NCI-H187 (cell line): ENCODE measurements around the gene PROSER3.
"Not testable (repeated sequence)": the region's sequence is repeated elsewhere in the genome, so short reads cannot be mapped to it uniquely, and the experiment has no call there.

ENCODE experiments used
- DNase-seq, 2 experiments: peaks; one replicate each; lab custom pipeline; 2025; lab: John Stamatoyannopoulos, UW

Gene PROSER3

DNA sequence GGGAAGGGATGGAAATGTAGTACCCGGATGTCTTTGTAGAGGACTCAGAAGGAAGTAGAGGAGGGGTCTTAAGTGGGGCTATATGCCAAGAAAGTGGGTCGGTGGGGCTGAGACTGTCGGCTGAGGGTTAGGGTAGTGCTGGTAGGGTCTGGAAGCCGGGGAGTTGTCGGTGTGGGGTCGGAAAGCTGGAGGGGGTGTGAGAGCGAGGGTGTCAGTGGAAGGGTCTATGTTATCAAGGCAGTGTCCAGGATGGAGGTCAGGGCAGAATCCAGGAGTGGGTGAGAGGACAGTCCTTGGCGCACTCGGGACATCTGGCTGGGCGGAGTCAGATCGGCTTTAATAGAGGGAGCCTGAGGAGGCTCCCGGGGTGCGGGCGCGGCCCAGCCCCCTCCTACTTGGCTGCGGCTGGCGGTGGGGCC is 2.8 kb upstream of the PROSER3 start:
- no peak for DNase-seq

DNA sequence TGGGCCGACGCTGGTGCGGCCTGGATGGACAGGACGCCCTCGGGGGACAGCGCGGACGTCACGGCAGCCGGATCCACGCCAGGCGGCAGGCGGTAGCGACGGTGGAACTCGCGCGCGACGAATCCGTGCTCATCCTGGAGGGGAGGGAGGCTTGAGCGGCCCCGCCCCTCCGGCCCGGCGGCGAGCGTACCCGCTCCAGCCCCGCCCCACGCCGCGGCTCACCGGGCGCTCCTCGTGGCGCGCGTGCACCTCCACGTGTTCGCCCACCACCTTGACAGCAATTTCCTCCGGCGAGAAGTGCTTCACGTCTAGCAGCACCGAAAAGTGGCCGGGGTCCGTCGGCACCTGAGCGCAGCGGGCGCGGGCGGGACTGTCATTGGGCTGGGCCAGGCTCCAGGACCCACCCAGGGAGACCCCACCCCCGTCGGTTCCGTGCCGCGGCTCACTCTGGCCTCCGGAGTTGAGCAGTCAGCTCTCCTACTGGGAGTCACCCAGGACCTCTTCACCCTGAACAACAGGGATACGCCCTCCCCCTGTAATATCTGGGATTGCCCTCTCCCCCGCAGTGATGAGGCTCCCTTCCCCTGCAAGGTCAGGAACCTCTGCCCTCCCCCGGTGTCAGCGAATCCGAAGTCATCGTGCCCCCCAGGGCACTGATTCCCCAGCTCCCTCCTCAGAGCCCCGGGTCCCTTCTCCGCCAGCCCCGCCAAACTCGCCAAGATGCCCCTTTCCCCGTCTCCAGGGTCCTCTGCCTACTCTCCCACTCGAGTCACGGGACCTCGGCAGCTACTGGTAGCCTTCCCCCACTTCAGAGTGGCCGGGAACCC is 2.2 kb upstream of the PROSER3 start:
- no peak for DNase-seq

DNA sequence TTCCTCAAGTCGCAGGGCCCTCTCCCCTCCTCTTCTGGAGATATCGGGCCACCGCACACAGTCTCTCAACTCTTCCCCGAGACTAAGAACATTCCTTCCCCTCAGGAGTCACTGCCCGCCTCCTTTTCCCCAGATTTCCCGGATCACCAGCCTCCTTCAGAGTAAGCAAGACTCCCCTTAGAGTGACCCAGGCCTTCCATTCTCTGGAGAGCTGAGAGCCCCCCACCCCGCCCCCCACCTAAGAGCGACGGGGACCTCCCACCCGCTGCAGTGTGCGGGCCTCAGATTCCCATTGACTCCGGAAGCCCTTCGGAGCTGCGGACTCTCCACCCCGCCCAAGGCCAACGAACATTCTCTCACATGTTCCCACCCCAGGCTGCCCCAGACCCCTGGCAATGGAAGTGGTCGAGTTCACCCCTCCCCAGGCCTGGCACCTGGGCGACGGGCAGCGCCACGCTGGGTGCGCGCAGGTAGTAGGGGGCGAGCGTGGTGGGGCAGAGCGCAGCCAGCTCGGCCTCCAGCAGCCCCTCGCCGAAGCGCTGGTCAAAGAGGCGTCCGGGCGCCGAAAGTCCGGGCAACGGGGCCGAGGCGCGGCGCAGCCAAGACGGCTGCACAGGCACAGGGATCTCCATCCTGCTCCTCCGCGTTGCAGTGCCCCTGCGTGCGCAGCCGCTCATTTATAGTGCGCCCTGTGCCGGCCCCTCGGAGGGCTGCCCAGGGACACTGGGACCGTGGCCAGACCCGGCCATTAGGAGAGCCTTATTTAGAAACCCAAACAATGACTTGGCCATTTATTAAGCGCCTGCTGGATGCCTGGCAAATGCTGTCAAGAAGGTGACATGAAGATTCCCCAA is 1.4 kb upstream of the PROSER3 start, which contains the start of gene HSPB6:
Gene HSPB6, minus strand, starts transcription at position 653 of the 854 bp plus-strand sequence. Its CDS starts 21 bp downstream, at position 632.
- DNase-seq, result no peak

DNA sequence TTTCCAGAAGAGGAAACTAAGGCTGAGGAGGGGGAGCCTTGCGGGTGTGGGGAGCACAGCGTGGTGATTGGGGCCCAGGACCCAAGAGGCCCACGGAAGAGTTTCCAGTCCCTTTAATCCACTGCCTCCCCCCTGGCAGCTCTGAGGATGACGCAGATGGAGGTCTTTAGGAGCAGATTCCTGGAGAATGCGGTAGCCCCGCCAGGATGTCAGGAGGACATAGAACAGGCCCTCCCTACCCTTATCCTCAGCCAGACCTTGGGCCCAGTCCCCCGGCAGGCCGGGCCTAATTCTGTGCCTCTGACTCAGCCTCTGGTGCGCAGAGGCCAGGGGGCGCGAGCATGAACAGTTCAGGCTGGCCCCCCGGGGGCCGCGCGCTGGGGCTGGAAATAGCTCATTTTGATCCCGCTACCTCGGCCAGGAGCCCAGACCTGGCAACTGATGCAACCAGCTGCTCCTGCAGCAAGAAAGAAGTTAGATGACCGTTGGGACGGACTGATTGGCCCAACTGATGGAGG is 686 bp upstream of the PROSER3 start:
- DNase-seq, result no peak

DNA sequence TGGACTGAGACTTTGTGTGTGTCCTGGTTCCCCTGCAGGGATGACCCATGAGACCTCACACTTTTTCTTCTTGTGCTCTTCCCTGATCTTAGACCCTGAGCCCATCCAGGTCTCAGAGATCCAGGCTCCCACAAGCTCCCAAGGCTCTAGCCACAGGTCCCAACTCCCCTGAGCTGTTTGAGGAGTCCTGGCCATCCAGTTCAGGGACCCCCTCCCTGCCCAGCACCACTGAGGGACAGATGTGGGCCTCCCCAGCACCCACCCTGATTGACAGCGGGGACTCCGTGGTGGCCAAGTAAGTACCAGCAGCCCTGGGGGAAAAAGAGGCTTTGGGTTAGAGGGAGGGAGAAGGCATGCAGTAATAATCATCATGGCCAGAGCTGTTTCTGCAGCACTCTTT is 1.7 kb downstream of the PROSER3 start:
- DNase-seq, result no peak

DNA sequence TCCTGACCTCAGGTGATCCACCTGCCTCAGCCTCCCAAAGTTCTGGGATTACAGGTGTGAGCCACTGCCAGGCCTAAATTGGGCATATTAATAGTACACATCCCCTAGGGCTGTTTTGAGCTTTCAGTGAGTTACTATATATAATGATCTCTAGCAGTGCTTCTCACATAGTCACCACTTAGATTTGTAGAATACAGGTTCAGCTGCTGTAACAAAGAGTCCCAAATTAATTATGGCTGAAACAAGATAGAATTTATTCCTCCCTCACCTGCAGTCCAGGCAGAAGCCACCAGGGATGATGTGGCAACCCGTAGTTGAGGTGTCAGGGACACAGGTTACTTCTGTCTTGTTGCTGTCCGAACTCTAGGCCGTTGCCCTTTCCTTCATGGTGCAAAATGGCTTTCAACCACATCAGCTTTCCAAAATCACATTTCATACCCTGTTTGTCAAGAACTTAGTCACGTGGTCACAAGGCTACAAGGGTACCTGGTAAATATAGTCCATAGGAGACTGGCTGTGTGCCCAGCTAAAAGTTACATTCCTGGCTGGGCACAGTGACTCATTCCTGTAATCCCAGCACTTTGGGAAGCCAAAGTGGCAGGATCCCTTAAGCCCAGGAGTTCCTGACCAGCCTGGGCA is 2.9 kb downstream of the PROSER3 start:
- DNase-seq, result no peak

DNA sequence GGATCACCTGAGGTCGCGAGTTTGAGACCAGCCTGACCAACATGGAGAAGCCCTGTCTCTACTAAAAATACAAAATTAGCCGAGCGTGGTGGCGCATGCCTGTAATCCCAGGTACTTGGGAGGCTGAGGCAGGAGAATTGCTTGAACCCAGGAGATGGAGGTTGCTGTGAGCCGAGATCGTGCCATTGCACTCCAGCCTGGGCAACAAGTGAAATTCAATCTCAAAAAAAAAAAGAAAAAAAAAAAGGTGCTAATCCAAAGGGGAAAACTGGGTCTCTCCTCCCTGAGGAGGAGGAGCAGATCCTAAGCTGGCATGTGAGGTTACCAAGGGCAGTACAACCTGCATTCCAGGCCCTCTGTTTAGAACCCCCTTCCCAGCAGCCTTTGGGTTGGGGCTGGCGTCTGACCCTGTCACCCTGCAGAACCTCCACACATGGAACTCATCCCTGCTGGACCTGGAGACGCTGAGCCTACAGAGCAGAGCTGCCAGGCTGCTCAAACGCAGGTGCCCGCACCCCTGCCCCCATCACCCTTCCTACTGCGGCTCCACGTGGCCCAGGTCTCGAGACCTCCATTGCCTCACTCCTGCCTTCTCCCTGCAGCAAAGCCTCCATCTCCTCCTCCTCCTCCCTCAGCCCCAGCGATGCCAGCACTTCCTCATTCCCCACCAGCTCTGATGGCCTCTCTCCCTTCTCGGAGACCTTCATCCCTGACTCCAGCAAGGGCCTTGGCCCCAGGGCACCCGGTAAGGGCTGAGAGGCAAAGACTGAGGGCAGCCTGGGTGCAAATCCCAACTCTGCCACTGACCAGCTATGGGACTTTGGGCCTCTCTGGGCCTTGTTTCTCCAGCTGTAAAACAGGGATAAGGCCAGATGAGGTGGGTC is 6.7 kb downstream of the PROSER3 start:
- DNase-seq, result no peak

DNA sequence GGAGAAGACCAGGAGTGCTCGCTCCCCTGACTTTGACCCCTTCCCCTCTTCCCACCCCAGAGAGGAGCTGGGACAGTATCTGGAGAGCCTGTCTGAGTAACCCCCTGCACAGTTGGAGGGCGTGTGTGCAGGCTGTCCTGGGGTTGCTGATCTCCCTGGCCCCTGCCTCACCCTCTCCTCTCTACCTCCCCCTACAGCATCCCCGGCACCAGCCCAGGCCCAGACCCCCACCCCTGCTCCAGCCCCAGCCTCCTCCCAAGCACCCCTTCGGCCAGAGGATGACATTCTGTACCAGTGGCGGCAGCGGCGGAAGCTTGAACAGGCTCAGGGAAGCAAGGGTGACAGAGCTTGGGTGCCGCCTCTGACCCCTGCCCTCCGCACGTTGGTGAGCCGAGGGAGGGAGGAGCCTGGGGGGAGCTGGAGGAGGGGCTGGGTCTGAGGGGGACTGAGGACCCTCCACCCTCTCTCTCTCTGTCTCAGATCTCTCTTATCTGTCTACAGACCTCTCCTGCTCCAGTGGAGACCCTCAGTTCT is 8.7 kb downstream of the PROSER3 start:
- DNase-seq, result no peak

DNA sequence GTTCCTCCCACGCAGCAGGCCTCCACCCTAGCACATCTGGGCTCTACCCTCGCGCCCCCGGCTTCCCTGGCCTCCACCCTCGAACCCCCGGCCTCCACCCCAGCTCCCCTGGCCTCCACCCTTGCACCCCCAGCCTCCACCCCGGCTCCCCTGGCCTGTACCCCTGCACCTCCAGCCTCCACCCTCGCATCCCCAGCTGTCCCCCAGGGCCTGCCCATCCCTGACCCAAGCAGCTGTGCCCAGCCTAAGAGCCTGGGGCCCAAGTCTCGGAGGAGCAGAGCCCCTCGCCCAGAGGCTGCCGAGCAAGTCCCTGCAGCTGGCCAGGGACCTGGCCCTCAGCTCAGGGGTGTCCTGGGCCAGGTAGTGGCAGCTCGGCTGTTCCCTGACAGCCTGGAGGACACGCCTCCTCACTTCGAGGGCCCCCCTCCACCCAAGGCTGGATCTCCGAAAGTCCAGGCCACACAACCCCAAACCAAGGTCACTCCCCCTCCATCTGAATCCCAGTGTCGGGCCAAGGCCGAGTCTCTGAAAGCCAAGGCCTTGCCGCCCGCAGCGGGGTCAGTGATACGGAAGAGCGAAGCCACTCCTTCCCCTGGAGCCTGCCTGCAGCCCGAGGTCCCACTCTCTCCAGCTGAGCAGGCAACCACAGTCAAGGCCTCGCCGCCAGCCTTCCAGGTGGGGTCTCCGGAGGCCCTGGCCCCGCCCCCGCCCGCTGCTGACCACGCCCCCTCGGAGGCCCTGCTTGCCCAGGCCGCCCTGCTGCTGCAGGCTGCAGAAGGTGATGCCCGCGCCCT is 9.5 kb downstream of the PROSER3 start:
- no peak for DNase-seq

DNA sequence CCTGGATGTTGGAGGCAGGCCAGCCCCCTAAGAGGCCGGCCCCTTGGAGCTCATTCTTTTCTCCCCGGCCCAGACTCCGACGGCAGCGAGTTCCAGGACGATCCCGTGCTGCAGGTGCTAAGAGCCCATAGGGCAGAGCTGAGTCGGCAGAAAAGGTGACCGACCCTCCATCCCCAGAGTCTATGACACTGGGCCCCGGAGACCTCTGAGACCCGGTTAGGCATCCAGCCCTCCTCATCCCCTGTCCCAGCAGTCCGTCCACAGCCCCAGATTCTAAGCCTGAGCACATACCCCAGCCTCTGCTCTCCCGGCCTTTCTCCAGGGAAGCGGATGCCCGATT is 10.1 kb downstream of the PROSER3 start:
- no peak for DNase-seq

DNA sequence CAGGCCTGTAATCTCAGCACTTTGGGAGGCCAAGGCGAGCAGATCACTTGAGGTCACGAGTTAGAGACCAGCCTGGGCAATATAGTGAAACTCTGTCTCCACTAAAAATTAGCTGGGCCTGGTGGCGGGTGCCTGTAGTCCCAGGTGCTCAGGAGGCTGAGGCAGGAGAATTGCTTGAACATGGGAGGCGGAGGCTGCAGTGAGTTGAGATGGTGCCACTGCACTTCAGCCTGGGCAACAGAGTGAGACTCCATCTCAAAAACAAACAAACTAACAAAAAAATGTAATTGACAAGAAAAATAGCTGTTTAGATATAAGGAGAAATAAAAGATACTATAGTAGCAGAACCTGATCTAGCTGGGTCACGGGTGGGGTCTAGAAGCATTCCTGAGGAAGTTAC is 14.4 kb downstream of the PROSER3 start:
- not testable (repeated sequence) for DNase-seq

DNA sequence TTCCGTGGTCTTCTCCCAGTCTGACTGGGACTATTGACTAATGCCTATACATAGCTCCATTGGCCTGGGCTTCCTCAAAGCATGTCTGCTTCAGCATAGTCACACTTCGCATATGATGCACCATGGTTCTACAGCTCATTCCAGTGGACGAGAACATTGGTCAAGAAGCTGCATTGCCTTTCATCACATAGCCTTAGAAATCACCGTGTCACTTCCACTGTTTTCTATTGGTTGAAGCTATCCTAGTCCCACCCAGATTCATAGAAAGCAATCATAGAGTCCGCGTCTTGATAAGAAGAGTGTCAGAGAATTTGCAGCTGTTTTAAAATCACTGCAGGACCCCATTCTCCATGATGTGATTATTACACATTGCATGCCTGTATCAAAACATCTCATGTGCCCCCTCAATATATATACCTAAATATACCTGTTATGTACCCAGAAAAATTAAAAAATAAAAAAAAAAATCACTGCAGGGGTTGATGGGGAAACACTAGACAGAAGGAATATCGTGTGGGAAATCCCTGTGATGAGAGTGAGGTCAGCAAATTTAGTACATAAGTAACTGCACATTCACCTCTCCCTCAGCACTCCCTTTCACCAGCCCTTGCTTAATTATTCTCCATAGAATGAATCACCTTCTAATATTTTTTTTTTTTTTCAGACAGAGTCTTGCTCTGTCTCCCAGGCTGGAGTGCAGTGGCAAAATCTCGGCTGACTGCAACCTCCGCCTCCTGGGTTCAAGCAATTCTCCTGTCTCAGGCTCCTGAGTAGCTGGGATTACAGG is 15.2 kb downstream of the PROSER3 start:
- no peak for DNase-seq

DNA sequence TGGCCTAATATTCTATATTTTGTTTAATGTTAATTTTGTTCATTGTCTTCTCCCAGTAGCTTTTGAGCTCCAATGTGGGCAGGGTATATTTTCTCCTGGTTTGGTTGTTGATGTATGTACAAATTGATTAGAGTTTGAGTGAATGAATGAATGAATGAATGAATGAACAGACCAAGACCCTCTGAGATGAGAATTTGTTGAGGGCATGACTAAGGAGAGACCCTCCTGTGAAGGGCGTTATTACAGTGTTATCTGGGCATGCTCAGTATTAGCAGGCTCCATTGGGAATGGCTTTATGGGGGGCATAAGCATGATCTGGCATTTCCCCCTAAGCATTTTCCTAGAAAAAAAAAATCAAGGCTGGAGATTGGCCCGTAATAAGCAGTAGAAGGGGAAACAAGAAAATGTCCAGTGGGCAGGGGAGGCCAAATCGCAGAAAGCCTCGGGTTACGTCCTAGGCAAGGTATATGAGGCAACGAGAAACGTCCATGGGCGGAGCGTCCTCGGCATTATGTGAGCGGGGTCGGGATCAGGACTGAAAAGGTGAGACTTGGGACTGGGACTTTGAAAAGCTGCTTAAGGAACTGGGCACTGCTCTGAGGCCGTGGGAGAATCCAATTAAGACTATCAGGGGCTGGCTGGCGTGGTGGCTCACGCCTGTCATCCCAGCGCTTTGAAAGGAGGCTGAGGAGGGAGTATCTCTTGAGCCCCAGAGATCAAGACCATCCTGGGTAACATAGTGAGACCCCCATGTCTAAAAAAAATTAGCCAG is 16.5 kb downstream of the PROSER3 start:
- DNase-seq, result no peak

DNA sequence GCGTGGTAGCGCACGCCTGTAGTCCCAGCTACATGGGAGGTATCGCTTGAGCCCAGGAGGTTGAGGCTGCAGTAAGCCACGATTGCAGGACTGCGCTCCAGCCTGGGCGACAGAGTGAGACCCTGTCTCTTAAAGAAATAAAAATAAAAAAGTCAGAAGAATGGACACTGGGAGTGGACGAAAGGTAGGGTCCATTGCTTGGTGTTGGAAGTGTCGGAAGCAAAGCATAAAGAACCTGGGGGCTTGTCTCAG is 17.0 kb downstream of the PROSER3 start:
- DNase-seq, result no peak

DNA sequence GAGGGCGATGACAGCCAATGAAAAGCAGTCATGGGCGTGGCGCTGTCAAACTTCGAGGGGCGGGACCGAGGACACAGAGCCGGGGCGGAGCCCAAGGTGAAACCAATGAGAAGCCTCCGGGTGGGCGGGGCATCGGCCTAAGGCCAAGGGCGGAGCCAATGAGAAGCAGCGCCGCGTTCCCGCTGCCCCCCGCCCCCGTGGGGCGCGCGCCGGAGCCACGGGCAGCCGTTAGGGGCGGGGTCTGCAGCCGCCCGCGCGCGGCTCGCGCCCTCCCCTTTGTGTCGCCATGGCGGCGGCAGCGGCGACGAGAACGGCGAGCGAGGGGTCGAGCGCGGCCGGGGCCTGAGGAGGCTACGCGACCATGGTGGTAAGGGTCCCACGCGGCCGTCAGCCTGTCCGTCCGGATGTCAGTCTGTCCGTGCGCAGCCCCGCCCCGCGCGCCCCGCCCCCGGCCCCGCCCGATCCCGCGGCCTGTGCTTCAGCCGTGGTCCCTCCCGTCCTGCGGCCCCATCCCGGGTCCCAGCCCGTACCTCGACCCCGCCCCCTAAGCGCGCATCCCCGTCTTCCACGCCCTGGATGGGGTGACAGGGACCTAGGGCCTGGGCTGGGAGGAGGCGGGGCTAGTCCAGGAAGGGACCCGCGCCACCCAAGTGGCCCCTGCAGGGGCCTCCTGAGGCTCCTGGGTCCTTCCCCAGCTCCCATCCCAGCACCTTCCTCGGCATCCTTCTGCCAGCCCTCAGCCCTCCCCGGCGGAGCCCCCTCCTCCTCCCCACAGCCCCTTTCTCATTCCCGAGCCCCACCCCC is 17.5 kb downstream of the PROSER3 start, which contains the start of gene ARHGAP33:
Gene ARHGAP33, plus strand, starts transcription at position 267 of the 804 bp plus-strand sequence. Its CDS starts 95 bp downstream, at position 362.
- DNase-seq, result peak; percentile 98 to 99

DNA sequence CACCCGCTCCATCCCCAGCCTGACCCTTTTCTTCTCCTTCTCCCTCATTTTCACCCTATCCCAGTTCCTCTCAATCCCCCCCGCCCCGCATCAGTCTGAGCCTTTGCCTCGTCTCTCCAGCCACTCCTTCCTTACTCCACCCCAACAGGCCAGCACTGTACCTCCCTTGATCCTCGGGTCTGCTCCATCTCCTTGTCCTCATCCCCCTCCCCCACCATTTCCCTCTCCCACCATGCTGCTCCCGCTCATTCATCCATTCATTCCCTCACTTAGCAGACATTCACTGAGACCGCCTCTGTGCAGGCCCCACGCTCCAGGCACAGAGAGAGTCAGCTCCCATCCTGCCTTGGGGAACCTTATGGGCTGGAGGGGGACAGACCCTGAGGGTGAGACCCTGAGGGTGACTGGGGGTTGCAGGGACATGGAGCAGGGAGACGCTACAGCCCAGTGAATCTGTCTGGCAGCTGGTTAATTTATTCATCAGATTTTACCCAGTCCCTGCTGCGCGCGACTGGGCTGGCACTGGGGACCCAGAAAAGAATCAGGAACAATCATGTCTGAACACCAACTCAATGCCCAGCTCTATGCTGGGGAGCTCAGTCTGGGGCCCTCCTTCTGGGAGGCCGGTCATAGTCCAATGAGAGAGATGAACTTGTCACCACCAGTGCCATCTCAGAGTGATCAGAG is 18.3 kb downstream of the PROSER3 start:
- peak in 1 of 2 experiments; percentile 10 for DNase-seq

DNA sequence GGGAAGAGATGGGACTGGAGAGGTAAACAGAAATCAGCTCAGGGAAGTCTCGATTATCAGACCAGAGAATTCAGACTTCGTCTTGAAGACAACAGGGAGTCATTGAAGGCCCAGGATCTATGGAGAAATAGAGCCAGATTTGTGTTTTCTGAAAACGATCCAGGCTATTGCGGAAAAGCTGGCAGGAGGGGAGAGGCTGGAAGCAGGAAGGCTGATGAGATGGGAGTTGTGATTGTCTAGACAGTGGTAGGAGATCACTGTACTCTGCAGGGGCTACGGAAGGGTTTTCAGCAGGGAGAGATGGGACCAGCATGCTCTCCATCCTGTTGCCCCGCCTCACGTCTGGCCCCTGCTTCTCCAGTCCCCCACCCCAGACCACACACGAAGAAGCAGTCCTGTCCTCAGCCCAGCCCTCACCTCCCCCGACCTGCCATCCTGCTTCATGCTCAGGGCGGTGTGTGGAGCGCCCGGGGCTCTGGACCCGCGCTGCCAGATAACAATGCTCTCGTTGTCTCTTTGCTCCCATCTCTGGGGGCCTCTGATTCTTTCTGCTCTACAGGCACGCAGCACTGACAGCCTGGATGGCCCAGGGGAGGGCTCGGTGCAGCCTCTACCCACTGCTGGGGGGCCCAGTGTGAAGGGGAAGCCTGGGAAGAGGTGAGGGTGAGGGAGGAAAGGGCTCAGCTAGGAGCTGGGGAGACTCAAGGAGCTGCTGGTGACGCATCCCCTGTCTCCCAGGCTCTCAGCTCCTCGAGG is 19.3 kb downstream of the PROSER3 start:
- DNase-seq, result no peak
